ENCODE measurements around the gene CCNK.

The CCNK gene

GRCh38 chr14:99497341-99497740, 16.1 kb downstream of the CCNK start:
- DNase-seq (ENCODE audit: low spot score) (no peak), ATAC-seq (ENCODE audit: low read depth) (no peak)
- Histone ChIP-seq H3K4me1 (ENCODE audit: insufficient read depth, poor library complexity, severe bottlenecking) (no peaks in the 10 kb centered on the region), H3K4me3 (ENCODE audit: severe bottlenecking) (no peak overlapping the region), H3K36me3 (ENCODE audit: low read depth) (peaks cover 98% of the 10 kb centered on the region), H3K27me3 (ENCODE audit: insufficient read depth, poor library complexity, severe bottlenecking) (no peaks in the 10 kb centered on the region), H3K27ac (ENCODE audit: poor library complexity, severe bottlenecking) (no peak overlapping the region), H3K9me3 (ENCODE audit: severe bottlenecking) (no peaks in the 10 kb centered on the region)
- TF ChIP-seq CTCF (IDR thresholded peaks at IDR 0.05; ENCODE audit: poor library complexity, severe bottlenecking), result no peak

- H3K4me1 ChIP-seq (ENCODE audit: insufficient read depth, poor library complexity, severe bottlenecking), result no peaks in the 10 kb centered on the region
- no peak for ATAC-seq (ENCODE audit: low read depth)
- H3K27me3 ChIP-seq (ENCODE audit: insufficient read depth, poor library complexity, severe bottlenecking), result no peaks in the 10 kb centered on the region
- no peak overlapping the region for H3K27ac ChIP-seq (ENCODE audit: poor library complexity, severe bottlenecking)
- no peak for TF ChIP-seq CTCF (IDR thresholded peaks at IDR 0.05; ENCODE audit: poor library complexity, severe bottlenecking)
- H3K36me3 ChIP-seq (ENCODE audit: low read depth), result peaks cover 98% of the 10 kb centered on the region
- no peak overlapping the region for H3K4me3 ChIP-seq (ENCODE audit: severe bottlenecking)
- DNase-seq (ENCODE audit: low spot score), result no peak
- H3K9me3 ChIP-seq (ENCODE audit: severe bottlenecking), result no peaks in the 10 kb centered on the region
Measured at GRCh38 chr14:99497894-99498293, 16.7 kb downstream of the CCNK start.

- Histone ChIP-seq H3K27ac (ENCODE audit: poor library complexity, severe bottlenecking) (no peak overlapping the region), H3K36me3 (ENCODE audit: low read depth) (peaks cover 100% of the 10 kb centered on the region), H3K27me3 (ENCODE audit: insufficient read depth, poor library complexity, severe bottlenecking) (no peaks in the 10 kb centered on the region), H3K9me3 (ENCODE audit: severe bottlenecking) (no peaks in the 10 kb centered on the region), H3K4me1 (ENCODE audit: insufficient read depth, poor library complexity, severe bottlenecking) (no peaks in the 10 kb centered on the region), H3K4me3 (ENCODE audit: severe bottlenecking) (no peak overlapping the region)
- TF ChIP-seq CTCF (IDR thresholded peaks at IDR 0.05; ENCODE audit: poor library complexity, severe bottlenecking), result no peak
- DNase-seq (ENCODE audit: low spot score) (no peak), ATAC-seq (ENCODE audit: low read depth) (no peak)
Measured at GRCh38 chr14:99502989-99503421, 21.8 kb downstream of the CCNK start.

GRCh38 chr14:99503848-99504453, 22.7 kb downstream of the CCNK start:
- Histone ChIP-seq H3K27ac (ENCODE audit: poor library complexity, severe bottlenecking) (no peak overlapping the region), H3K4me1 (ENCODE audit: insufficient read depth, poor library complexity, severe bottlenecking) (no peaks in the 10 kb centered on the region), H3K4me3 (ENCODE audit: severe bottlenecking) (no peak overlapping the region), H3K36me3 (ENCODE audit: low read depth) (peaks cover 100% of the 10 kb centered on the region), H3K9me3 (ENCODE audit: severe bottlenecking) (no peaks in the 10 kb centered on the region), H3K27me3 (ENCODE audit: insufficient read depth, poor library complexity, severe bottlenecking) (no peaks in the 10 kb centered on the region)
- ATAC-seq (ENCODE audit: low read depth) (no peak), DNase-seq (ENCODE audit: low spot score) (no peak)
- no peak for TF ChIP-seq CTCF (IDR thresholded peaks at IDR 0.05; ENCODE audit: poor library complexity, severe bottlenecking)

GRCh38 chr14:99505089-99505488, 23.9 kb downstream of the CCNK start:
- no peaks in the 10 kb centered on the region for H3K4me1 ChIP-seq (ENCODE audit: insufficient read depth, poor library complexity, severe bottlenecking)
- H3K27me3 ChIP-seq (ENCODE audit: insufficient read depth, poor library complexity, severe bottlenecking), result no peaks in the 10 kb centered on the region
- no peak for ATAC-seq (ENCODE audit: low read depth)
- no peak overlapping the region for H3K4me3 ChIP-seq (ENCODE audit: severe bottlenecking)
- peaks cover 96% of the 10 kb centered on the region for H3K36me3 ChIP-seq (ENCODE audit: low read depth)
- DNase-seq (ENCODE audit: low spot score), result no peak
- H3K27ac ChIP-seq (ENCODE audit: poor library complexity, severe bottlenecking), result no peak overlapping the region
- H3K9me3 ChIP-seq (ENCODE audit: severe bottlenecking), result no peaks in the 10 kb centered on the region
- no peak for TF ChIP-seq CTCF (IDR thresholded peaks at IDR 0.05; ENCODE audit: poor library complexity, severe bottlenecking)

All from RWPE2 (cell line).